Common myeloid progenitor, CD34-positive (primary cell): ENCODE data around the gene SPRR4.

Experiments used
- CTCF ChIA-PET: fragments of 350-600 bp; sonication (Branson Sonifier 250); formaldehyde crosslinking; loops from one replicate; lab custom pipeline; 2021; ENCODE audit warnings: antibody characterized with exemption; lab: Charles Lee
- POLR2A ChIA-PET: fragments of 350-600 bp; sonication (Branson Sonifier 250); formaldehyde crosslinking; loops from one replicate; lab custom pipeline; 2021; ENCODE audit warnings: antibody characterized with exemption; lab: Charles Lee
- DNase-seq, 3 donors: peaks; one replicate each; pipeline versions ENCODE4 v3.0.0 to v3.0.0-alpha.2; 2013
- H3K27ac ChIP-seq, 2 experiments: 1 replicate in 1 of 2; 2 replicates in 1 of 2; pipeline ENCODE4 v1.7.0; 2013; ENCODE audit warnings: inconsistent platforms in 2 of 2, low read length in 2 of 2, mild to moderate bottlenecking in 2 of 2, low read depth in 1 of 2, moderate library complexity in 1 of 2; ENCODE audit not compliant: severe bottlenecking in 2 of 2, insufficient read depth in 1 of 2, poor library complexity in 1 of 2
- H3K27me3 ChIP-seq, 5 experiments: replicated peaks in 2 of 5; 1 replicate in 3 of 5; 2 replicates in 2 of 5; pipeline versions ENCODE4 v1.6.1 to v1.7.0; 2013; ENCODE audit warnings: low read length in 4 of 5, mild to moderate bottlenecking in 2 of 5, moderate library complexity in 2 of 5, inconsistent platforms in 1 of 5; ENCODE audit not compliant: insufficient read depth in 5 of 5, control insufficient read depth in 4 of 5
- H3K36me3 ChIP-seq, 4 experiments: 1 replicate in 2 of 4; 2 replicates in 2 of 4; pipeline versions ENCODE4 v1.6.1 to v1.7.0; 2013; ENCODE audit warnings: low read length in 3 of 4, control low read depth in 1 of 4, mild to moderate bottlenecking in 1 of 4; ENCODE audit not compliant: control insufficient read depth in 4 of 4, insufficient read depth in 4 of 4
- H3K4me1 ChIP-seq, 4 experiments: 1 replicate in 3 of 4; 2 replicates in 1 of 4; pipeline versions ENCODE4 v1.6.1 to v1.7.1; 2013; ENCODE audit warnings: low read length in 3 of 4, mild to moderate bottlenecking in 3 of 4, control low read depth in 1 of 4, inconsistent platforms in 1 of 4, moderate library complexity in 1 of 4; ENCODE audit not compliant: control insufficient read depth in 4 of 4, insufficient read depth in 4 of 4; ENCODE audit errors: control extremely low read depth in 1 of 4
- H3K4me3 ChIP-seq, 7 experiments: 1 replicate in 4 of 7; 2 replicates in 3 of 7; pipeline versions ENCODE4 v1.5.1 to v1.7.0; 2013; ENCODE audit warnings: mild to moderate bottlenecking in 7 of 7, low read length in 6 of 7, moderate library complexity in 6 of 7, inconsistent platforms in 2 of 7, low read depth in 2 of 7, control low read depth in 1 of 7; ENCODE audit not compliant: insufficient read depth in 4 of 7, control insufficient read depth in 1 of 7; ENCODE audit errors: extremely low read depth in 1 of 7
- H3K9me3 ChIP-seq, 5 experiments: 1 replicate in 4 of 5; 2 replicates in 1 of 5; pipeline versions ENCODE4 v1.6.1 to v1.7.1; 2013; ENCODE audit warnings: low read length in 4 of 5, mild to moderate bottlenecking in 2 of 5, inconsistent platforms in 1 of 5, low read depth in 1 of 5, moderate library complexity in 1 of 5; ENCODE audit not compliant: control insufficient read depth in 4 of 5, insufficient read depth in 2 of 5; ENCODE audit errors: control extremely low read depth in 1 of 5
- WGBS: methylation state at CpG from one replicate; pipeline ENCODE4 v1.1.5; 2013; ENCODE audit not compliant: insufficient coverage; 5-methylcytosine and 5-hydroxymethylcytosine counted together

The SPRR4 gene

GRCh38 chr1:152964536-152964935 is 5.9 kb upstream of the SPRR4 start:
- no peaks in the 10 kb centered on the region for H3K36me3 ChIP-seq
- no peak overlapping the region for H3K27ac ChIP-seq
- DNase-seq: no peak
- H3K9me3 ChIP-seq: no peaks in the 10 kb centered on the region
- ChIA-PET CTCF (no interaction called here), POLR2A (no interaction called here)
- H3K4me3 ChIP-seq: no peak overlapping the region
- 67% methylated on average over 1 of the region's 1 CpG for WGBS
- no peaks in the 10 kb centered on the region for H3K4me1 ChIP-seq
- peaks cover 0 to 19% (median 2%) of the 10 kb centered on the region in 5 experiments for H3K27me3 ChIP-seq

DNA sequence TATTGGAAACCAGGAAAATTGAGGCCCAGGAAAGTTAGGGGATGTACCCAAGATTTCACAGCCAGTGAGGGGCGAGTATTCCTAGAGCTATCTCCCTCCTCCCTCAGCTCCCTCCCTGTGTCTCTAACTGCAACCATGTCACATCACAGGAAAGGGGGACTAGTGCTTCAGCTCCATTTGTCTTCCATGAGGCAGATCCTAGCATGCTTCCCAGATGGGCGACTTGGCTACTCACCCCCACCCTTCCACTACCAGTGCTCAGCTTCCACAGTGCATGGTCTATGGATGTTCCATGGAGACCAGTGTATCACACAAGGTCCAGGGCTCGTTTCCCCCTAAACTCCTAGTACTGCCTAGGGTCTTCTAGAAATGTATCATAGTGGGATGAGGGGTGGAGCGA is 4.6 kb upstream of the SPRR4 start:
- ChIA-PET CTCF (no interaction called here), POLR2A (no interaction called here)
- H3K4me3 ChIP-seq: no peak overlapping the region
- H3K27ac ChIP-seq: no peak overlapping the region
- peaks cover 0 to 16% (median 2%) of the 10 kb centered on the region in 5 experiments for H3K27me3 ChIP-seq
- no peaks in the 10 kb centered on the region for H3K9me3 ChIP-seq
- no peaks in the 10 kb centered on the region for H3K4me1 ChIP-seq
- H3K36me3 ChIP-seq: no peaks in the 10 kb centered on the region
- 100% methylated on average over 2 of the region's 4 CpGs for WGBS
- no peak for DNase-seq

- 94% methylated on average over 5 of the region's 7 CpGs for WGBS
- Histone ChIP-seq H3K9me3 (no peaks in the 10 kb centered on the region), H3K36me3 (no peaks in the 10 kb centered on the region), H3K27ac (no peak overlapping the region), H3K4me1 (no peaks in the 10 kb centered on the region), H3K27me3 (peaks cover 0 to 16% (median 0%) of the 10 kb centered on the region in 5 experiments), H3K4me3 (no peak overlapping the region)
- DNase-seq: no peak
- ChIA-PET POLR2A (no interaction called here), CTCF (no interaction called here)
Observed at GRCh38 chr1:152967201-152967600, 3.2 kb upstream of the SPRR4 start.

DNA sequence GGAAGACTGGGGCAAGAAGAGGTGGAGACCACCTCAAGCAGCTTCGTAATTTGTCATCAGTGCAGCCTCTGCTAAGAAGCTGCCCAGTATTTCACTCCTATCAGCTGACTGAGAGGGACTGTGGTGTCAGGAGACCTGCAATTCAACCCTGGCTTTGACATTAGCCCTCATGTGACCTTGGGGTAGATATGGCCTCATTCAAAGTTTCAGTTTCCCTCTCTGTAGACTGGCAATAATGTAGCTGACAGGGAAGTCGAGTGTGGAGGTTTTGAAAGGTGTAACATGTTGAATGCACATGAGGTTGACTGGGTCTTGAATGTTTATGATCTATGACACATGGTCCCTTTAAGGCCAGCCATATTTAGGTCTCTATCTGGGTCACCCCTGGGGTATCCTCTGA is 2.2 kb upstream of the SPRR4 start:
- DNase-seq: no peak
- POLR2A ChIA-PET: no interaction called here
- Histone ChIP-seq H3K36me3 (no peaks in the 10 kb centered on the region), H3K27ac (no peak overlapping the region), H3K4me3 (no peak overlapping the region), H3K9me3 (no peaks in the 10 kb centered on the region), H3K4me1 (no peaks in the 10 kb centered on the region), H3K27me3 (peaks cover 0 to 16% (median 0%) of the 10 kb centered on the region in 5 experiments)
- 100% methylated on average over 1 of the region's 2 CpGs for WGBS
- CTCF ChIA-PET: no interaction called here

- H3K9me3 ChIP-seq: no peaks in the 10 kb centered on the region
- ChIA-PET POLR2A (no interaction called here), CTCF (interaction anchor here (0.5 kb wide), 1 partner anchor 18 kb away, joined by 3 read pairs; no protein-coding TSS in a partner anchor)
- H3K4me1 ChIP-seq: no peaks in the 10 kb centered on the region
- H3K36me3 ChIP-seq: no peaks in the 10 kb centered on the region
- H3K4me3 ChIP-seq: no peak overlapping the region
- no peak overlapping the region for H3K27ac ChIP-seq
- H3K27me3 ChIP-seq: peaks cover 0 to 16% (median 0%) of the 10 kb centered on the region in 5 experiments
- WGBS: 100% methylated on average over 2 of the region's 2 CpGs
- no peak for DNase-seq
Observed at GRCh38 chr1:152969036-152969435, 1.4 kb upstream of the SPRR4 start.

- POLR2A ChIA-PET: no interaction called here
- H3K9me3 ChIP-seq: no peaks in the 10 kb centered on the region
Observed at GRCh38 chr1:152972196-152972886, 1.9 kb downstream of the SPRR4 start.

GRCh38 chr1:152976688-152977087 is 6.2 kb downstream of the SPRR4 start:
- Histone ChIP-seq H3K4me3 (no peak overlapping the region), H3K27ac (no peak overlapping the region), H3K36me3 (no peaks in the 10 kb centered on the region), H3K9me3 (no peaks in the 10 kb centered on the region), H3K4me1 (no peaks in the 10 kb centered on the region), H3K27me3 (peaks cover 0 to 25% (median 3%) of the 10 kb centered on the region in 5 experiments)
- ChIA-PET POLR2A (no interaction called here), CTCF (no interaction called here)
- no CpG with 5 or more reads among the region's 1 CpG for WGBS
- no peak for DNase-seq

More at GRCh38 chr1:152972196-152972886, 1.9 kb downstream of the SPRR4 start:
- Histone ChIP-seq H3K27ac (no peak overlapping the region), H3K27me3 (peaks cover 0 to 5% (median 0%) of the 10 kb centered on the region in 5 experiments), H3K4me3 (no peak overlapping the region), H3K36me3 (no peaks in the 10 kb centered on the region), H3K4me1 (no peaks in the 10 kb centered on the region)
- WGBS: 85% methylated on average over 3 of the region's 4 CpGs
- CTCF ChIA-PET: no interaction called here
- DNase-seq: no peak
